NCI-H774 (cell line): ENCODE measurements around the gene PPP4R3A.
"Not testable (repeated sequence)": the region's sequence is repeated elsewhere in the genome, so short reads cannot be mapped to it uniquely, and the experiment has no call there.

Source experiments
- DNase-seq: peaks from one replicate; lab custom pipeline; 2025; lab: John Stamatoyannopoulos, UW

The PPP4R3A gene

DNA sequence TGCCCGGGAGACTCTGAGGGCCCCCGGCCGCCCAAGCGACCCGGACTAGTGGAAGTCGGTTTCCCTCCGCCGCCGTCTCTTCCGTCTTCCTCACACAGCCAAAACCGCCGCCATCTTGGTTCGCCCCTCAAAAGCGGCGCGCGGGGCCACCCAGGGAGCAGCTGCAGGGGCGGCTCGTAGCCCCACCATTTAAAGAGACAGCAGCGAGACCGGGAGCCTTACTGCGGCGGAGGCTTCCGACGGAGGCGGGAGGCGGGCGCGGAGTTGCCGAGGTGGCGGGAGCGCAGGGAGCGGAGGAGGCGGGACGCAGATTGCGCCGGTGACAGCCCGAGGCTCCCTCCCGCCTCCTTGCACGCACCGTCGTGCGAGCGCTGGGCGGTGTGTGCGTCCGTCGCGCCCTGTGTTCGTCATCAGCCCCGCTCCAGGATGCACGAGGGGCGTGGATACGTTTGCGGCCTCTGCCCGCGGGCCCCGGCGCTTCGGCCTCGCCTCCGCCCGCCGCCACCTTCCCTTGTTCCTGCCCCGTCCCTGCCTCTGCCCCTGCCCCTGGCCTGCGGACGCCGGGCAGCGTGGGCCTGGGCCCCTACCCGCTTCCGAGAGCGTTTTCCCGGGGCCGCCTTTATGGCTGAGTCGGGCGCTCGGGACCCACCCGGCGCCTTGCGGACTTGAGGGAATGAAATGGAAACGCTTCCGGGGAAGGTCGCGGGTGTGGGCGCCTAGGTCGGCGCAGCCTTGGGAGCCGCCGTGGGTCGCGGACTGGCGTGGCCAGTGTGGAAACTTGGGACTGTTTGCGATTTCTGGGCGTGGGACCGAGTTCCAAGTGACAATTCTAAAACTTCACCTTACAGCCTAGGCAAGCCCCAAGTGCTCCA is at the start of gene PPP4R3A:
TSS of gene PPP4R3A (minus strand) at position 140 of the 872 bp plus-strand sequence. CDS start 663 bp downstream, outside the sequence.
- DNase-seq, result peak; percentile 96

DNA sequence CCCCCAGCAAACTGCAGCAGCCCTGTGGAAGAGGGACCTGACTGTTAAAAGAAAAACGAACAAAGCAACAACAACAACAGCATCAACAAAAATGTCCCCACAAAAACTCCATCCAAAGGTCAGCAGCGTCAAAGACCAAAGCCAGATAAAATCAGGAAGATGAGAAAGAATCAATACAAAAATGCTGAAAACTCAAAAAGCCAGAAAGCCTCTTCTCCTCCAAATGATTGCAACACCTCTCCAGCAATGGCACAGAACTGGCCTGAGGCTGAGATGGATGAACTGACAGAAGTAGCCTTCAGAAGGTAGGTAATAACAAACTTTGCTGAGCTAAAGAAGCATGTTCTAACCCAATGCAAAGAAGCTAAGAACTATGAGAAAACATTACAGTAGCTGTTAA is 45.4 kb upstream of the PPP4R3A start:
- no peak for DNase-seq

DNA sequence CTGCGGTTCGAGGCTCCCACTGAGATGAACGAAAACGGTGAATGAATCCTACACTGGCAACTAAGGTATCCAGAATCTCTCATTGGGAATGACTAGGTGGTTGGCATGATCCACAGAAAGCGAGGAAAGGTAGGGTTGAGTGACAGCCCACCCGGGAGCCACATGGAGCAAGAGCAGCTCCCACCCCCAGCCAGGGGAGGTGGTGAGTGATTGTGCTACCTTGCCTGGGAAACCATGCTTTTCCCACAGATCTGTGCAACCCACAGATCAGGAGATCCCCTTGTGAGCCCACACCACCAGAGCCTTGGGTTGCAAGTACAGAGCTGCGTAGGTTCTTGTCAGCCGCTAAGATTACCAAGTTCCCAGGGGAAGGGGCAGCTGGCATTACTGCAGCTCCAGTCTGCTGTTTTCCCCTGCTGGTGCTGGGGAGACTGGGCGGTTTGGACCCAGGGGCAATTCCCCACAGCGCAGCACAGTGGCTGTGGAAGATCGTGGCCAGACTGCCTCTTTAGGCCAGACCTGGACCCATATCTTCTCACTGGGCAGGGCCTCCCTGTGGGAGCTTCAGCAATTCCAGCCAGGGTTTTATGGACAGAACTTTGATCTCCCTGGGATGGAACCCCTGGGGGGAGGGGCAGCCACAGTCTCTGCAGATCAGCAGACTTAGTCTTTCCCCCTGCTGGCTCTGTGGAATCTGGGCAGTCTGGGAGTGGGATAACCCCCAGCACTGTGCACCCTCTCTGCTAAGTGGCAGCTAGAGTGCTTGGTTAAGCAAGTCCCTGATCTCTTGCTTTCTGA is 44.6 kb upstream of the PPP4R3A start:
- DNase-seq, result no peak

DNA sequence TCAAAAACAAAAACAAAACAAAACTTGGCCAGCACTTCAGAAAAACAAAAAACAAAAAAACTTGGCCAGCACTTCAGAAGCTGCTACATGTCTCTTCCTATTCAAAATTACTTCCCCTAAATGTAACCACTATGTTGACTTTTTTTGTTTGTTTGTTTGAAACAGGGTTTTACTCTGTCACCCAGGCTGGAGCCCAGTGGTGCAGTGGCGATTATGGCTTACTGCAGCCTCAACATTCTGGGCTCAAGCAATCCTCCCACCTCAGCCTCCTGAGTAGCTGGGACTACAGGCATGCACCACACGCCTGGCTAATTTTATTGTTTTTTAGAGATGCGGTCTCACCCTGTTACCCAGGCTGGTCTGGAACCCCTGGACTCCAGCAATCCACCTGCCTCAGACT is 38.0 kb upstream of the PPP4R3A start:
- DNase-seq, result no peak

DNA sequence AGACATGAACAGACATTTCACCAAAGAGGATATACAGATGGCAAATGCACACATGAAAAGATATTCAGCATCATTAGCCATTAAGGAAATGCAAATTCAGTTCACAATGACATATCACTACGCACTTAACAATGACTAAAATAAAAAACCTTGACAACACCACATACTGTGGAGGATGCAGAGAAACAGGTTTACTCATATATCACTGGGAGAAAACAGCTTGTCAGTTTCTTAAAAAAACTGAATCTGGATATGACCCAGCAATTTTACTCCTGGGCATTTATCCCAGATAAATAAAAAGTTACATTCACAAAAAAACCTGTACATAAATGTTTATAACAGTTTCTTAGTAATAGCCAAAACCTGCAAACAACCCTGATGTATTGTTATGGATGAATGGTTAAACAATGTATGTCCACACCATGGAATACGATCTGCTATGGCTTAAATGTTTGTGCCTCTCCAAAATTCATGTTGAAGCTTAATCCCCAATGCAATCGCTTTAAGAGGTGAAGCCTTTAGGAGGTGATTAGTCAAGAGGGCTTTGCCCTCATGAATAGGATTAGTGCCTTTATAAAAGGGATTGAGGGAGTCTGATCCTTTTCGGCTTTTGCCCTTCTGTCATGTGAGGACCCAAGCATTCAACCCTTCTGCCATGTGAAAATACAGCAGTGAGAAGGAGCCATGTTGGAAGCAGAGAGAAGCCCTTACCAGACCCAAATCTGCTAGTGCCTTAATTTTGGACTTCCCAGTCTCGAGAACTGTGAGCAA is 36.0 kb upstream of the PPP4R3A start:
- no peak for DNase-seq

DNA sequence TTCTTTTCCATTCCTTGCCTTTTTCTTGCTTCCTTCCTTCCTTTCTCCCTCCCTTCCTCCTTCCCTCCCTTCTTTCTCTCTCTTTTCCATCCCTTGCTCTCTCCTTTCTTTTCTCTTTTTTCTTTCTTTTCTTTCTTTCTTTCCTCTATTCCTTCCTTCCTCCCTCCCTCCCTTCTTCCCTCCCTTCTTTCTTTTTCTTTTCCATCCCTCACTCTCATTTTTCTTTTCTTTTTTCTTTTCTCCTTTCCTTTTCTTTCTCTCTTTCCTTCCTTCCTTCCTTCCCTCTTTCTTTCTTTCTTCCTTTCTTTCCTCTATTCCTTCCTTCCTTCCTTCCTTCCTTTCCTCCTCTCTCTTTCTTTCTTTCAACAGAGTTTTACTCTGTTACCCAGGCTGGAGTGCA is 35.1 kb upstream of the PPP4R3A start:
- no peak for DNase-seq

DNA sequence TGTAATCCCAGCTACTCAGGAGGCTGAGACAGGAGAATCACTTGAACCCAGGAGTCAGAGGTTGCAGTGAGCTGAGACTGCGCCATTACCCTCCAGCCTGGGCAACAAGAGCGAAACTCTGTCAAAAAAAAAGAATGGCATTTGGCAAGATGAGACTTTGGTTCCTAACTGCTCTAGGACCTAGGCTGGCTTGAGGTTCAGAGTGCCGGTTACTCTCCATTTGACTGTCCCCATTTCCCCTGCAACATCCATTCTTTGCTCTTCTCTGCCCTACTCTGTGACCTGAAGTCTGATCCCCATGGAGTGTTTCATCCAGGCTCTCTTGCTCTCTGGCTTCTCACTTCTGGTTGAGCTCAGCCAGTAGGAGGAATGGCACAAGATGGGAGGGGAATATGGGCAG is 26.2 kb upstream of the PPP4R3A start:
- no peak for DNase-seq

DNA sequence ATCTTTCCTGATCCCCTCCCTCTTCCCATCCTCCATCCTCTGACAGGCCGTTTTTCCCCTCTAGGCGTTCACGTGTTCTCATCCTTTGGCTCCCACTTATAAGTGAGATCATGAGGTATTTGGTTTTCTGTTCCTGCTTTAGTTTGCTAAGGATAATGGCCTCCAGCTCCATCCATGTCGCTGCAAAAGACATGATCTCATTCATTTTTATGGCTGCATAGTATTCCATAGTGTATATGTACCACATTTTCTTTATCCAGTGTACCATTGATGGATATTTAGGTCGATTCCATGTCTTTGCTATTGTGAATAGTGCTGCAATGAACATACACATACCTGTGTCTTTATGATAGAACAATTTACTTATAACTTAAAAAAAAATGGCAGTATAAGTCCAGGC is 23.9 kb upstream of the PPP4R3A start:
- DNase-seq, result not testable (repeated sequence)

DNA sequence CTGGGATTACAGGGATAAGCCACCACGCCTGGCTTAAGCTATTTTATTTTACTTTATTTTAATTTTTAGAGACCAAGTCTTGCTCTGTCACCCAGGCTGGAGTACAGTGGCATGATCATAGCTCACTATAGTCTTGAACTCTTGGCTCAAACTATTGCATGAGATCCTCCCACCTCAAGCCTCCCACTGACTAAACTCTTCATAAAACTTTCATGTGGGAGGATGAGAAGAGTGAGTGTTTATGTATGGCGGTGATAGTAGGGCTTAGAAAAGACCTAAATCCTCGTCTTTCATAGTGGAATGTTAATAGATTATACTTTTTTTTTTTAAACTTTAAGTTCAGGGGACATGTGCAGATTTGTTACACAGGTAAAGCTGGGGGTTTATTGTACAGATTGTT is 23.5 kb upstream of the PPP4R3A start:
- DNase-seq, result no peak

DNA sequence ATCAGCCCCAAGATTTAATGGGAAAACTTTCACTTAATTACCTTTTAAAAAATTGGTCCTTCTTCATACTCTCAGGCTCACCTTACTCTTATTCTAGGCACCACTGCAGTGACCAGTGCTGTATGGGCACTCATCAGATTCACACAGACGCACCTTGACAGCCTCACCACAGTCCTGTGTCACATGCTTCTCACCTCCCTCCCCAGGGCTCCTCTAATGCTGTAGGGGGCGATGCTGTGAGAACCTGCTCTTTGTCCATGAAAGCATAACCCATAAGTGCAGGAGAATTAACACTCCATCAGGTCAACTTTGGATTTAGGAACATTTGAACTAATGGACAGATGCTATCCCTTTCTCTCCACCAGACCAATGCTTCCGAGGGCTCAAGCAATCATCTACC is 13.9 kb upstream of the PPP4R3A start:
- DNase-seq, result no peak

DNA sequence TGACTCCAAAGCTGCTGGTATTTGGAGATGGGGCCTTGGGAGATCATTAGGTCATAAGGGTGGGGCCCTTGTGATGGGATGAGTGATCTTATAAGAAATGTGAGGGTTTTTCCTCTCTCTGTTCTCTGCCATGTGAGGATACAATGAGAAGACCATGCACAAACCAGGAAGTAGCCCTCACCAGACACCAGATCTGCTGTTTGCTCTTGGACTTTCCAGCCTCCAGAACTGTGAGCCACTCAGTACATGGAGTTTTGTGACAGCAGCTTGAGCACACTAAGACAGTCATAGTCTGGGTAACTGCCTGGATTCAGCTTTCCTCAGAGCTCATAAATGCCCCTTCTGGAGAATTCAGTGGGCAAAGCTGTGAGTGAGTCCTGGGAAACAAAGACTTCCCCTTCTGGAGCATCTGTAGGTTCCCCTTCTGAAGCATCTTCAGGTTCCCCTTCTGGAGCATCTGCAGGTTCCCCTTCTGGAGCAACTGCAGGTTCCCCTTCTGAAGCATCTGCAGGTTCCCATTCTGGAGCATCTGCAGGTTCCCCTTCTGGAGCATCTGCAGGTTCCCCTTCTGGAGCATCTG is 11.0 kb upstream of the PPP4R3A start:
- no peak for DNase-seq

DNA sequence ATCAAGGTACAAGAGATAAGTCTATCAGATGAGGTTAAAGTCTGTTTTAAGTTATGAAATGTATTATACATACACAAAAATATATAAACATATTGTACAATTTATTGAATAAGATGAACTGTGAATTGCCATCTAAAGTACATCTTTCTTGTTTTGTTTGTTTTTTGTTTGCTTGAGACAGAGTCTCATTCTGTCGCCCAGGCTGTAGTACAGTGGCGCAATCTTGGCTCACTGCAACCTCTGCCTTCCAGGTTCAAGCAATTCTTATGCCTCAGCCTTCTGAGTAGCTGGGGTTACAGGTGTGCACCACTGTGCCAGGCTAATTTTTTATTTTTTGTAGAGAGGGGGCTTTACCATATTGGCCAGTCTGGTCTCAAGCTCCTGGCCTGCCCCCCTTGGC is 10.0 kb upstream of the PPP4R3A start:
- no peak for DNase-seq

DNA sequence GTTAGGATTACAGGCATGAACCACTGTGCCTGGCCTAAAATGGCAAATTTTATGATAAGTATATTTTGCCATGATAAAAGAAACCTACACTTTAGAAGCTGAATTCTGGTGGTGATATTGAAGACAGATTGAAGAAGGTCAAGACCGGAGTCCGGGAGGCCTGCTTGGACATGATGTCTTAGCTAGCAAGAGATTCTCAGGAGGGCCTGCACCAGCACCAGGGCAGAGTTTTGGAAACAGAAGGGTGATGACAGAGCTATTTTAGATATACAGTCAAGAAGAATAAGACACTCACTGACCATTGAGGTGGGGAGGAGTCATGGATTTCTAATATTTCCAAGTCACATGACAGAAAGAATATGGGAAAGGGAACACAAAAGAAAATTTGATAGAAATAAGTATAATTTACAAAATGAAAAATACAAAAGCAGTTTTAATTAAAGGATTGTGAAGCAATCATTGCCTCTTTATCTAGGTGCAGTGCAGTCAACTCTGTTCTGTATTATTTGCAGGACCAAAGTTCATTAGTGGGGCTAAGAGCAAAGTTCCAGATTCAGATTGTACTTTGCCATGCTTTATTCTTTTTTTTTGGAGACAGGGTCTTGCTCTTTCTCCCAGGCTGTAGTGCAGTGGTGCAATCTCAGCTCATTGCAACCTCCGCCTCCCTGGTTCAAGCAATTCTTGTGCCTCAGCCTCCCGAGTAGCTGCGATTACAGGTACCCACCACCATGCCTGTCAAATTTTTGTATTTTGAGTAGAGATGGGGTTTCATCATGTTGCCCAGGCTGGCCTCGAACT is 9.3 kb upstream of the PPP4R3A start:
- no peak for DNase-seq

DNA sequence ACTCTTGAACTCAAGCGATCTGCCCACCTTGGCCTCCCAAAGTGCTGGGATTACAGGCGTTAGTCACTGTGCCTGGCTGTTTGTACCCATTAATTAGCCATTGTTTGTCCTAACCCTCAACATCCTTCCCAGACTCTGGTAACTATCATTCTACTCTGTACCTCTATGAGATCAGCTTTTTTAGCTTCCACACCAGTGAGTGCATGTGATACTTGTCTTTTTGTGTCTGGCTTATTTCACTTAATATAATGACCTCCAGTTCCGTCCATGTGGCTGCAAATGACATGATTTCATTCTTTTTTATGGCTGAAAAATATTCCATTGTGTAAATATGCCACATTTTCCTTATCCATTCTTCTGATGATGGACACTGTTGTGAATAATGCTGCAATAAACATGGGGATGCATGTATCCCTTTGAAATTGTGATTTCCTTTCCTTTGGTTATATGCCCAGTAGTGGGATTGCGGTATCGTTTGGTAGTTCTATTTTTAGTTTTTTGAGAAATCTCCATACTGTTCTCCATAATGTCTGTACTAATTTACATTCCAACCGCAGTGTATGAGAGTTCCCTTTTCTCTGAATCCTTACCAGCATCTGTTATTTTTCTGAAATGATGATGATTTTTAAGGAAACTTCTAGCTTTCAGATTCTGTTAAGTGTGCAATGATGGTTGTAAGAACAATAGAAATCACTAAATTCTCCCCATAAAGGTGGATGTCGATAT is 6.7 kb upstream of the PPP4R3A start:
- DNase-seq, result no peak

DNA sequence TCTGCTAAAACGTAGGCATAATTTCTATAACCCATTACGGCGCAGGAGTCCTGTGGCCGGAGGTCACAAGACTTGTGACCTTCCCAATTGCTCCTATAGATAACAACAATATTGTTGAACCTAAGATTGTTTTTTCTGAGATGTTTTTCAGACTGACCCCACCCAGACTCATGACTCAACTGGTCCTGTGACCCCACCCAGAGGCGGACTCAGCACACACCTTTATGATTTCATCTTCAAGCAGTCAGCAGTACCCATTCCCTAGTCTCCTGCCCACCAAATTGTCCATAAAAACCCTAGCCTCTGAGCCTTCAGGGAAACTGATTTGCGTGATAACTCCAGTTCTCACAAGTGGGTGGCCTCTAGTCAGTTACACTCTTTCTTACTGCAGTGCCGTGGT is 5.9 kb upstream of the PPP4R3A start:
- no peak for DNase-seq

DNA sequence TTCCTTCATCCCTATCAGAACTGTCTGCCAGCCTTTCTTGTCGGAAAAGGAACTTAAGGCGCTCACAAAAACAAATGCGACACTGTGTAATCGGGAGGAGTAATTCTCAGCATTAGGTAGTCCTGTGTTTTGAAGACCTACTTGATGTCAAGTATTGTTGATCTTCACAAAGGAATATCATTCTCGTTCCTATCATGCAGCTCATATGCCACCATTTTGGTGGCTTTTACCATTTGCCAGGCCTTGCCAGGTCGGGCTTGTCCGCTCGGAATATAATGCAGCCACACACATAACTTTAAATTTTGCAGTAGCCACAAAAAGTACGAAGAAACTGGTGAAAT is 903 bp upstream of the PPP4R3A start:
- no peak for DNase-seq

DNA sequence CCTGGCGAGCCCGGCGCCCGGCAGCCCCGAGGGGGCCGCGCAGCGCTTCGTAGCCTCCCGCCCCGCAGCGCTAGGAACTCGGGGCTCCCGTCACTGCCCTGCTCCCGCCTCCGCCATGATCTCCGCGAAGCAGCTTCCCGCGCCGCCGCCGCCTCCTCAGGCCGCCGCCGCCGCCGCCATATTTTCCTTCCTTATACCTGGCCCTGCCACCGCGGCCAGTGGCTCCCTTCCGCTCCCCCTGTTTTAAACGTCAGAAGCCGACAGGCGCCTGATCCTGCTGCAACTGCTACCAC is 286 bp downstream of the PPP4R3A start:
- no peak for DNase-seq

DNA sequence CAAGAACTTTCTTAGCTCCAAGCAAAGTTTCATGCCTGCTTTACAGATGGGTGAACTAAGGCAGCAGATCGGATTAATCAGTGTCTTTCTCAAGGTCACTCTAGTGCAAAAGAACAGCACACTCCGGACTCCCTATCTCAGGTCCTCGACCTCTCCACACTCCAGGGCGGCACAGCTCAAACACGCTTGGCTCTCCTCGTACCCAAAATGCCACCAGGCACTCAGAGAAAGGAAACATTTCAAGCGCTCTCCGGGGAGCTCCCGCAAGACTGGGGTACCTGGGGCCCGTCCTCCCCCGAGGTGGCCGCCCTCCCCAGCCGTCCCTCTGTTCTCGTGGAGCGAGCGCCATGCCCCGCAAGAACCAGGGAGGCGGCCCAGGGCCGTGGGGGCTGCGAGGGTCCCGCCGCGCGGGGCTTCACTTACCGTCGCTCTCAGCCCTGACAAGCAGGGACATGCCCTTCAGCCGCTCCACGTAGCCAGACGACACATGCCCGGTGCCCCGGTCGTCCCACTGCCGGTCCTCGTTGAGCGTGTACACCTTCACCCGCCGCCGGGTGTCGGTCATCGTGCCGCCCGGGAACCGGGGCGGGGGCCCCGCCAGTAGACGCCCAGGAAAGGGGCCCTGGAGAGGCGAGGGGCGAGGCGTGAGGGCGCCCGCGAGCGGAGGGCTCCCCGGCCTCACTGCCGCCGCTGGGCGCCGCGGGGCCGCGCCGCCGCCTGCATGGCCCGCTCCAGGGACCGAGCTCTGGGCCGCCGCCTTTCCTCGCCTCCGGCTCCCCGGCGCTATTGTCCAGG is 830 bp downstream of the PPP4R3A start:
- no peak for DNase-seq

DNA sequence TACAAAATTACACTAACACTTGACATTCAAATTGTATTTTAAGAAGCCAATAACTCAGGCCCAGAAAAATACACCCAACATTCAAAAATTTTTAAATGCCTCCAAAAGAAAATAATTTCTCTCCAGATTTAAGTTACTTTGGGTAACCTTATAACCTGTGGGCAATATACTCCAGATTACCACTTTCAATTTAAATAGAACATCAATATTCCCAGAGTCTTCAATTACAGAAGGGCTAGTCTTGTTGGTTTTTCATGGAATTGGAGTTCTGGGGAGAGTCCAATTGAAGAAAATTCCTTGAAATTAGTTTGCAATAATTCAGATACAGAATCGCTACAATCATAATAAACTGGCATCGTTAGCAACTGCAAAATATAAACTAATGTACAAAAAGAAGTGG is 2.0 kb downstream of the PPP4R3A start:
- DNase-seq, result no peak

DNA sequence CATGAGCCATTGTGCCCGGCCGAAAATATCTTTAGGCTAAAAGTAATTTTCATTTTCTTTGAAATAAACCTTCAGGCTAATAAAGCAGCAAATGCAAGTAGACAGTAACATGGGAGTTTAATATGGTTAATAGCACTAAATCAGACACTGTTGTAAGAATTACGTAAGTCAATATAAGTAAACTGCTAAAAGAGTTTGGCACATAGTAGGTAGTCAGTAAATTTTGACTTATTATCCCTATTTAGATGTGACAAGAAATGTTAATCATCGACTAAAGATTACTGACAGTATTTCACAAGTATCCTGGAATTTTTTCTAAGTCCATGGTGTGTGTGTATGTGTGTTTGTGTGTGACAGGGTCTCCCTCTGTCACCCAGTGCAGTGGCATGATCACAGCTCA is 3.9 kb downstream of the PPP4R3A start:
- DNase-seq, result no peak
